Heart left ventricle (tissue), 16 donors: ENCODE data around the gene AKR7A2. TPM values are rescaled to one million over a fixed set of nuclear protein-coding genes. Genes with fewer than 3 reads are reported as not detected.

Source experiments
- ATAC-seq, 4 donors: fragments of 200-7000 bp; cut with Tn5 transposase; one replicate each; pipeline ENCODE4 v1.9.1; 2020 to 2022; ENCODE audit warnings: moderate library complexity in 4 of 4, mild to moderate bottlenecking in 3 of 4, moderate number of reproducible peaks in 1 of 4
- DNase-seq, 5 donors: peaks; one replicate each; pipeline ENCODE4 v3.0.0-alpha.2; 2020
- H3K27ac ChIP-seq, 12 donors: fragments of 200-600 bp; sonication (generic) in 4 of 12; one replicate each; pipeline versions ENCODE4 v1.5.0 to v1.8.0; 2016 to 2022; ENCODE audit warnings: mild to moderate bottlenecking in 2 of 12
- H3K27me3 ChIP-seq, 9 donors: fragments of 200-600 bp; sonication (generic) in 2 of 9; one replicate each; pipeline versions ENCODE4 v1.5.1 to v1.8.0; 2016 to 2022; ENCODE audit warnings: mild to moderate bottlenecking in 3 of 9
- H3K36me3 ChIP-seq, 9 donors: fragments of 200-600 bp; sonication (generic) in 2 of 9; one replicate each; pipeline versions ENCODE4 v1.5.0 to v1.8.0; 2018 to 2022; ENCODE audit warnings: mild to moderate bottlenecking in 2 of 9
- H3K4me1 ChIP-seq, 12 donors: fragments of 200-600 bp; sonication (generic) in 4 of 12; one replicate each; pipeline versions ENCODE4 v1.5.0 to v1.8.0; 2016 to 2022; ENCODE audit warnings: mild to moderate bottlenecking in 3 of 12
- H3K4me3 ChIP-seq, 12 donors: fragments of 200-600 bp; sonication (generic) in 4 of 12; one replicate each; pipeline versions ENCODE4 v1.5.0 to v1.8.0; 2017 to 2022; ENCODE audit warnings: mild to moderate bottlenecking in 9 of 12, moderate library complexity in 4 of 12
- H3K9me3 ChIP-seq, 12 donors: fragments of 200-600 bp; sonication (generic) in 4 of 12; one replicate each; pipeline versions ENCODE4 v1.5.0 to v1.8.0; 2016 to 2022; ENCODE audit warnings: mild to moderate bottlenecking in 1 of 12
- POLR2A ChIP-seq, 2 donors: fragments of 450-650 bp; IDR thresholded peaks; one replicate each; pipeline ENCODE4 v1.6.1; 2017; ENCODE audit warnings: antibody characterized with exemption in 2 of 2, mild to moderate bottlenecking in 2 of 2, moderate library complexity in 2 of 2
- WGBS, 4 donors: extraction: QIAGEN DNeasy Blood & Tissue Kit in 2 of 4; methylation state at CpG; one replicate each; pipeline versions ENCODE4 v1.1.5 to v1.1.7; 2013 to 2018; 5-methylcytosine and 5-hydroxymethylcytosine counted together
- intact Hi-C, 10 donors: fragments of 100-400 bp; cut with DNase I; formaldehyde crosslinking; loops; one replicate each; pipeline versions ENCODE4 v1.11.1 to v1.14.2; 2022
- polyA plus RNA-seq, 2 donors: library from polyadenylated mRNA; stranded (reverse); fragments of 200-250 nt; gene quantifications; one replicate each; pipeline ENCODE4 v1.2.3, GENCODE V29; 2013
- total RNA-seq, 9 donors: library from RNA; depleted of rRNA in 2 of 9; stranded (reverse); fragments of >200 nt in 2 of 9; fragmentation: NEBNext Ultra II Directional in 3 of 9; extraction: Animal tissue kit (Norgen Biotek cat#: 25700) in 3 of 9; gene quantifications; one replicate each; pipeline versions ENCODE4 v1.1.0 to v1.2.4, GENCODE V29; 2016 to 2023
- TF ChIP-seq, protein P1 (sequence below), 12 donors: fragments of 200-600 bp; sonication (generic) in 4 of 12; IDR thresholded peaks; one replicate each; pipeline versions ENCODE4 v1.5.0 to v1.8.0; 2018 to 2022; ENCODE audit warnings: antibody characterized with exemption in 12 of 12, mild to moderate bottlenecking in 5 of 12
- donor health status: ischemic (EF 13 %, LVEDD 7.1; RV severe dilation, severe dysfunction).
- donor health status: healthy with polysubstance abuse.
- donor health status: DM: no; HTN: yes; CAD: no.
- donor health status: DM: no; HTN: no; CAD: no.
- donor health status: ischemic (EF 25% LVEDD 6.9; RV normal size, moderate dysfunction).
- donor health status: ischemic (EF 25% LVEDD 5.7; RV mildly dilated, moderate dysfunction).
- donor health status: healthy.
- donor health status: DM: yes; HTN: yes; CAD: no.
- donor health status: ischemic (EF 35%, LVEDD 5.7; RV mildly dilated, moderate dysfunction).
- donor health status: nonischemic (EF 11% LVEDD 7.7; RV severe dilation, severe dysfunction).
- donor health status: DM: yes; HTN: yes; CAD: no.
- donor health status: PGD.
- donor health status: ischemic (EF 29% LVEDD 5.4; RV normal size, mild dysfunction).
- donor health status: nonischemic (EF 23%, LVEDD 6.1; RV moderate dilation, normal function).

Gene AKR7A2
- total and polyA plus RNA-seq, 11 donors, result 13.8 to 97.5 (median 41.9) TPM

GRCh38 chr1:19339214-19339861 is 27.4 kb upstream of the AKR7A2 start:
- no peak for DNase-seq

GRCh38 chr1:19338323-19338762 is 26.4 kb upstream of the AKR7A2 start:
- peaks cover 0 to 17% (median 5%) of the 10 kb centered on the region in 12 donors for H3K4me1 ChIP-seq
- H3K27me3 ChIP-seq, result no peaks in the 10 kb centered on the region
- no peak for TF ChIP-seq POLR2A (IDR thresholded peaks at IDR 0.05)
- TF ChIP-seq, protein P1, sequence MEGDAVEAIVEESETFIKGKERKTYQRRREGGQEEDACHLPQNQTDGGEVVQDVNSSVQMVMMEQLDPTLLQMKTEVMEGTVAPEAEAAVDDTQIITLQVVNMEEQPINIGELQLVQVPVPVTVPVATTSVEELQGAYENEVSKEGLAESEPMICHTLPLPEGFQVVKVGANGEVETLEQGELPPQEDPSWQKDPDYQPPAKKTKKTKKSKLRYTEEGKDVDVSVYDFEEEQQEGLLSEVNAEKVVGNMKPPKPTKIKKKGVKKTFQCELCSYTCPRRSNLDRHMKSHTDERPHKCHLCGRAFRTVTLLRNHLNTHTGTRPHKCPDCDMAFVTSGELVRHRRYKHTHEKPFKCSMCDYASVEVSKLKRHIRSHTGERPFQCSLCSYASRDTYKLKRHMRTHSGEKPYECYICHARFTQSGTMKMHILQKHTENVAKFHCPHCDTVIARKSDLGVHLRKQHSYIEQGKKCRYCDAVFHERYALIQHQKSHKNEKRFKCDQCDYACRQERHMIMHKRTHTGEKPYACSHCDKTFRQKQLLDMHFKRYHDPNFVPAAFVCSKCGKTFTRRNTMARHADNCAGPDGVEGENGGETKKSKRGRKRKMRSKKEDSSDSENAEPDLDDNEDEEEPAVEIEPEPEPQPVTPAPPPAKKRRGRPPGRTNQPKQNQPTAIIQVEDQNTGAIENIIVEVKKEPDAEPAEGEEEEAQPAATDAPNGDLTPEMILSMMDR (IDR thresholded peaks at IDR 0.05), result no peak
- WGBS, 4 donors, result 83 to 89% (median 88%) methylated on average over 27 of the region's 27 CpGs
- no peak overlapping the region for H3K27ac ChIP-seq
- no peak for DNase-seq
- peaks cover 0 to 56% (median 47%) of the 10 kb centered on the region in 9 donors for H3K36me3 ChIP-seq
- no peak for ATAC-seq
- no peaks in the 10 kb centered on the region for H3K9me3 ChIP-seq
- no peak overlapping the region for H3K4me3 ChIP-seq
- intact Hi-C loops, result no loop called here

More at GRCh38 chr1:19339214-19339861, 27.4 kb upstream of the AKR7A2 start:
- H3K36me3 ChIP-seq, result peaks cover 2 to 66% (median 57%) of the 10 kb centered on the region in 9 donors
- ATAC-seq, result no peak
- intact Hi-C loops, result no loop called here
- H3K4me1 ChIP-seq, result peaks cover 0 to 24% (median 7%) of the 10 kb centered on the region in 12 donors
- H3K4me3 ChIP-seq, result no peak overlapping the region
- H3K9me3 ChIP-seq, result no peaks in the 10 kb centered on the region
- H3K27ac ChIP-seq, result no peak overlapping the region
- H3K27me3 ChIP-seq, result no peaks in the 10 kb centered on the region
- TF ChIP-seq, protein P1 (IDR thresholded peaks at IDR 0.05), result no peak
- TF ChIP-seq POLR2A (IDR thresholded peaks at IDR 0.05), result no peak
- WGBS, 4 donors, result 87 to 90% (median 89%) methylated on average over 17 to 19 of the region's 19 CpGs

DNA sequence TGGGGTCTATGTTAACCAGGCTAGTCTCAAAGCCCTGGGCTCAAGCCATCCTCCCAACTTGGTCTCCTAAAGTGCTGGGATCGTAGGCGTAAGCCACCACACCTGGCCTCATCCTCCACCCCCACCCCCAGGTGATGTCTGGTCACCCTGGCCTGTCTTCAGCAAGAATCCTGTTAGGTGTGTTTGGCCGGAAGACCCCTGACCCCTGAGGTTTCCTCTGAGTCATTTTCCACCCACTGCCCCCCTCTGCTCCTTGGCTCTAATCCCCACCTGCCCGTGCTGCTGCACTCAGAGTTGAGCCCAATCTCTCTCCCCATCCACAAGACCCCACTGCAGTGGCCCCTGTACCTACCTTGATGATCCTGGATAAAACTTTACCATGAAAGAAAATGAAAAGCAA is 25.3 kb upstream of the AKR7A2 start:
- no peak for TF ChIP-seq POLR2A (IDR thresholded peaks at IDR 0.05)
- TF ChIP-seq, protein P1 (IDR thresholded peaks at IDR 0.05), result no peak
- intact Hi-C loops, result no loop called here
- 91 to 95% (median 93%) methylated on average over 4 of the region's 4 CpGs for WGBS, 4 donors
- Histone ChIP-seq H3K27ac (no peak overlapping the region), H3K36me3 (peaks cover 0 to 47% (median 40%) of the 10 kb centered on the region in 9 donors), H3K4me3 (no peak overlapping the region), H3K27me3 (no peaks in the 10 kb centered on the region), H3K9me3 (no peaks in the 10 kb centered on the region), H3K4me1 (peaks cover 0 to 13% (median 3%) of the 10 kb centered on the region in 12 donors)
- DNase-seq (no peak), ATAC-seq (no peak)

DNA sequence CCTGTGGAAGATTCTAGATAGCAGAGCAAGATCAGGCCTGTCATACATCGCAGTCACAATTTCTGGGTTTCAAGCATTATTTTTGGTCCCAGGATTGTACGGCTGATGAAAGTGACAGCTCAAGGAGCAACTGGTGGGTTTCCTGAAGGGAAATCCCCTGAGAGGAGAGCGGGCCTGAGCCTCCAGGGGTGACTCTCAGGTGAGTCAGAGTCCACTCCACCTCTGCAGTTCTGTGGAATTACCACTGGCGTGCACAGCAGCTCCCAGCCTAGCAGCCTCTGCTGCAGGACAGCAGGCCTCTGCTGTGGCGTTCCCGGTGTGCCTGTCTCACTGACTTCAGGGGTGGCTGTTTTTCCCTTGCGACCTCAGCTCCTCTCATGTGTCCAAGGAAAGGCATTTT is 24.6 kb upstream of the AKR7A2 start:
- no peak for ATAC-seq
- intact Hi-C loops, result no loop called here
- H3K27ac ChIP-seq, result no peak overlapping the region

More for the DNA sequence above, 24.6 kb upstream of the AKR7A2 start:
- peaks cover 0 to 46% (median 35%) of the 10 kb centered on the region in 9 donors for H3K36me3 ChIP-seq
- DNase-seq, result no peak
- TF ChIP-seq, protein P1 (IDR thresholded peaks at IDR 0.05), result no peak
- no peak for TF ChIP-seq POLR2A (IDR thresholded peaks at IDR 0.05)
- H3K4me1 ChIP-seq, result peaks cover 0 to 6% (median under 1%) of the 10 kb centered on the region in 12 donors
- H3K4me3 ChIP-seq, result no peak overlapping the region
- H3K27me3 ChIP-seq, result no peaks in the 10 kb centered on the region
- no peaks in the 10 kb centered on the region for H3K9me3 ChIP-seq
- 89 to 92% (median 90%) methylated on average over 7 of the region's 7 CpGs for WGBS, 4 donors
